GM12872 (cell line): ENCODE measurements around the gene ZBTB20.

ENCODE experiments used
- CTCF ChIP-seq: IDR thresholded peaks from 3 replicates; pipeline ENCODE4 v1.5.1; 2011; ENCODE audit warnings: low read depth, mild to moderate bottlenecking, low read length, moderate library complexity; ENCODE audit not compliant: insufficient read depth

Gene ZBTB20

GRCh38 chr3:114899186-114899931 is 247.7 kb downstream of the ZBTB20 start:
- no peak for TF ChIP-seq CTCF

GRCh38 chr3:114896978-114897377 is 250.1 kb downstream of the ZBTB20 start:
- no peak for TF ChIP-seq CTCF

- no peak for TF ChIP-seq CTCF
Observed at GRCh38 chr3:114893361-114893760, 253.7 kb downstream of the ZBTB20 start.

- TF ChIP-seq CTCF, result no peak
Observed at GRCh38 chr3:114892880-114893279, 254.2 kb downstream of the ZBTB20 start.

GRCh38 chr3:114892131-114892879 is 254.8 kb downstream of the ZBTB20 start:
- no peak for TF ChIP-seq CTCF

GRCh38 chr3:114887806-114888205 is 259.3 kb downstream of the ZBTB20 start:
- no peak for TF ChIP-seq CTCF

- TF ChIP-seq CTCF, result no peak
Observed at GRCh38 chr3:114886905-114887304, 260.2 kb downstream of the ZBTB20 start.
